Measurements from ENCODE around the gene AFG1L.

GRCh38 chr6:108562503-108562993 lies 267.7 kb downstream of the AFG1L start:
- TF ChIP-seq EZH2phosphoT487 (IDR thresholded peaks at IDR 0.05; ENCODE audit: insufficient read depth, low read depth) (no peak), EZH2 (IDR thresholded peaks at IDR 0.05; ENCODE audit: insufficient read depth, poor library complexity, severe bottlenecking) (no peak)
